Prostate gland (tissue), 2 donors: ENCODE measurements around the gene RNF222.

Source experiments
- POLR2AphosphoS5 ChIP-seq: sonication (generic); formaldehyde crosslinking; IDR thresholded peaks from one replicate; pipeline ENCODE4 v1.6.1; 2017; ENCODE audit warnings: antibody characterized with exemption
- TF ChIP-seq, protein P1 (sequence below), 4 experiments: fragments of 200-600 bp in 2 of 4; fragments of 450-650 bp in 2 of 4; sonication (generic) in 2 of 4; IDR thresholded peaks; 1 replicate in 3 of 4; 2 replicates in 1 of 4; pipeline ENCODE4 v1.5.1; 2016 to 2019; ENCODE audit warnings: antibody characterized with exemption in 4 of 4, mild to moderate bottlenecking in 2 of 4, moderate library complexity in 2 of 4

GRCh38 chr17:8369944-8370343, 27.7 kb downstream of the RNF222 start:
- TF ChIP-seq, protein P1, sequence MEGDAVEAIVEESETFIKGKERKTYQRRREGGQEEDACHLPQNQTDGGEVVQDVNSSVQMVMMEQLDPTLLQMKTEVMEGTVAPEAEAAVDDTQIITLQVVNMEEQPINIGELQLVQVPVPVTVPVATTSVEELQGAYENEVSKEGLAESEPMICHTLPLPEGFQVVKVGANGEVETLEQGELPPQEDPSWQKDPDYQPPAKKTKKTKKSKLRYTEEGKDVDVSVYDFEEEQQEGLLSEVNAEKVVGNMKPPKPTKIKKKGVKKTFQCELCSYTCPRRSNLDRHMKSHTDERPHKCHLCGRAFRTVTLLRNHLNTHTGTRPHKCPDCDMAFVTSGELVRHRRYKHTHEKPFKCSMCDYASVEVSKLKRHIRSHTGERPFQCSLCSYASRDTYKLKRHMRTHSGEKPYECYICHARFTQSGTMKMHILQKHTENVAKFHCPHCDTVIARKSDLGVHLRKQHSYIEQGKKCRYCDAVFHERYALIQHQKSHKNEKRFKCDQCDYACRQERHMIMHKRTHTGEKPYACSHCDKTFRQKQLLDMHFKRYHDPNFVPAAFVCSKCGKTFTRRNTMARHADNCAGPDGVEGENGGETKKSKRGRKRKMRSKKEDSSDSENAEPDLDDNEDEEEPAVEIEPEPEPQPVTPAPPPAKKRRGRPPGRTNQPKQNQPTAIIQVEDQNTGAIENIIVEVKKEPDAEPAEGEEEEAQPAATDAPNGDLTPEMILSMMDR (IDR thresholded peaks at IDR 0.05): no peak
- TF ChIP-seq POLR2AphosphoS5: no peak
